ENCODE measurements around the gene TDP2.
"Not testable (repeated sequence)": the region's sequence is repeated elsewhere in the genome, so short reads cannot be mapped to it uniquely, and the experiment has no call there.

- not testable (repeated sequence) for TF ChIP-seq EZH2 (IDR thresholded peaks at IDR 0.05; ENCODE audit: borderline replicate concordance, insufficient read depth, low read depth, low read length, poor library complexity, severe bottlenecking); CTCF (IDR thresholded peaks at IDR 0.05)
Measured at GRCh38 chr6:24661759-24662158, 4.9 kb downstream of the TDP2 start.

Data from B cell (primary cell).